ENCODE results near the gene RTTN. TPM values are rescaled to one million over a fixed set of nuclear protein-coding genes. Genes with fewer than 3 reads are reported as not detected.

Gene RTTN
- total RNA-seq, 2 donors from 2014 or later: 22.3 to 35.4 TPM

DNA sequence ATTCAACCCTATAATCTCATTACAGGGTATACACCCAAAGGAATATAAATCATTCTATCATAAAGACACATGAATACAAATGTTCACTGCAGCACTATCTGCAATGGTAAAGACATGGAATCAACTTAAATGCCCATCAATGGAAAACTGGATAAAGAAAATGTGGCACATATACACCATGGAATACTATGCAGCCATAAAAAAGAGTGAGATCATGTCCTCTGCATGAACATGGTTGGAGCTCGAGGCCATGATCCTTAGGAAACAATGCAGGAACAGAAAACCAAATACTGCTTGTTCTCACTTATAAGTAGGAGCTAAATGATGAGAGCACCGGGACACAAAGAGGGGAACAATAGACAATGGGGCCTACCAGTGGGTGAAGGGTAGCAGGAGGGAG lies 169.3 kb downstream of the RTTN start:
- Mint-ChIP-seq H3K27me3 (ENCODE audit: insufficient read depth) (no peaks in the 10 kb centered on the region), H3K36me3 (ENCODE audit: low read depth) (peaks cover 4% of the 10 kb centered on the region), H3K4me1 (peaks cover 6% of the 10 kb centered on the region), H3K4me3 (no peak overlapping the region), H3K27ac (no peak overlapping the region), H3K9me3 (no peaks in the 10 kb centered on the region)
- Histone ChIP-seq H3K9ac (ENCODE audit: extremely low read depth, low read length, poor library complexity, severe bottlenecking) (no peak overlapping the region), H3K27ac (ENCODE audit: low read depth, low read length) (no peak overlapping the region), H3K9me3 (ENCODE audit: control insufficient read depth, low read length) (peaks cover 3% of the 10 kb centered on the region), H3K27me3 (ENCODE audit: control insufficient read depth, insufficient read depth, low read length, poor library complexity, severe bottlenecking) (no peaks in the 10 kb centered on the region), H3K4me1 (ENCODE audit: control insufficient read depth, insufficient read depth, low read length) (no peaks in the 10 kb centered on the region), H3K4me3 (ENCODE audit: low read length) (no peak overlapping the region), H3K36me3 (ENCODE audit: control insufficient read depth, insufficient read depth, low read length) (no peaks in the 10 kb centered on the region)
- DNase-seq: no peak
- WGBS, 2 experiments (ENCODE audit: insufficient coverage in 1 of 2, insufficient read length in 1 of 2): 87 to 100% methylated on average over 1 to 2 of the region's 2 CpGs
- no peak for TF ChIP-seq CTCF (conservative IDR thresholded peaks at IDR 0.05)

- Mint-ChIP-seq H3K27ac (no peak overlapping the region), H3K36me3 (ENCODE audit: low read depth) (peaks cover under 1% of the 10 kb centered on the region), H3K9me3 (no peaks in the 10 kb centered on the region), H3K4me1 (no peaks in the 10 kb centered on the region), H3K4me3 (no peak overlapping the region), H3K27me3 (ENCODE audit: insufficient read depth) (no peaks in the 10 kb centered on the region)
- H3K9me3 ChIP-seq (ENCODE audit: control insufficient read depth, low read length): peaks cover under 1% of the 10 kb centered on the region
- no peaks in the 10 kb centered on the region for H3K27me3 ChIP-seq (ENCODE audit: control insufficient read depth, insufficient read depth, low read length, poor library complexity, severe bottlenecking)
- H3K27ac ChIP-seq (ENCODE audit: low read depth, low read length): no peak overlapping the region
- TF ChIP-seq CTCF (conservative IDR thresholded peaks at IDR 0.05): no peak
- DNase-seq: no peak
- no peaks in the 10 kb centered on the region for H3K4me1 ChIP-seq (ENCODE audit: control insufficient read depth, insufficient read depth, low read length)
- no peak overlapping the region for H3K4me3 ChIP-seq (ENCODE audit: low read length)
- WGBS, 2 experiments (ENCODE audit: insufficient coverage in 1 of 2, insufficient read length in 1 of 2): 88% methylated on average over 1 to 2 of the region's 4 CpGs
- H3K9ac ChIP-seq (ENCODE audit: extremely low read depth, low read length, poor library complexity, severe bottlenecking): no peak overlapping the region
- no peaks in the 10 kb centered on the region for H3K36me3 ChIP-seq (ENCODE audit: control insufficient read depth, insufficient read depth, low read length)
Observed at GRCh38 chr18:70031221-70031620, 174.3 kb downstream of the RTTN start.

DNA sequence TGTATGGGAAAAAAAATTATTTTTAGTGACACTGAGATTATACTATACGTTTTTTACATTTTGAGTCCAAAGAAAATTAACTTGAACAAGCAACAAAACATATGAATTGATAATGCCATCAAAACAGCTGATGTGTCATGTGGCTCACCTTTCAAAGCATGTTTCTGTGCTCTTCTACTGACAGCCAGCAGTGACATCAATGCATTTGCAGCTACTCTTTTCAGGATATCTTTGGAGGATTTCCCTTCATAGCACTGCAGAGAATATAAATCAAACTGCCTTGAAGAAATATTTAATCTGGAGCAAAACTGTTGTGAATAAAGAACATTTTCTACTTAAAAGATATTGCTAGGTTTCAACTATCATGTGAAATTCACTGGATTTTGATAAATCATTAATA lies 174.8 kb downstream of the RTTN start:
- no peaks in the 10 kb centered on the region for H3K4me1 Mint-ChIP-seq
- no peak overlapping the region for H3K4me3 Mint-ChIP-seq
- no peaks in the 10 kb centered on the region for H3K36me3 Mint-ChIP-seq (ENCODE audit: low read depth)
- no peak overlapping the region for H3K27ac Mint-ChIP-seq
- Histone ChIP-seq H3K9ac (ENCODE audit: extremely low read depth, low read length, poor library complexity, severe bottlenecking) (no peak overlapping the region), H3K36me3 (ENCODE audit: control insufficient read depth, insufficient read depth, low read length) (no peaks in the 10 kb centered on the region), H3K9me3 (ENCODE audit: control insufficient read depth, low read length) (no peaks in the 10 kb centered on the region), H3K4me3 (ENCODE audit: low read length) (no peak overlapping the region), H3K4me1 (ENCODE audit: control insufficient read depth, insufficient read depth, low read length) (no peaks in the 10 kb centered on the region), H3K27me3 (ENCODE audit: control insufficient read depth, insufficient read depth, low read length, poor library complexity, severe bottlenecking) (no peaks in the 10 kb centered on the region), H3K27ac (ENCODE audit: low read depth, low read length) (no peak overlapping the region)
- DNase-seq: no peak
- WGBS, 2 experiments (ENCODE audit: insufficient coverage in 1 of 2, insufficient read length in 1 of 2): 81 to 86% methylated on average over 1 of the region's 1 CpG
- no peaks in the 10 kb centered on the region for H3K27me3 Mint-ChIP-seq (ENCODE audit: insufficient read depth)
- no peak for TF ChIP-seq CTCF (conservative IDR thresholded peaks at IDR 0.05)
- no peaks in the 10 kb centered on the region for H3K9me3 Mint-ChIP-seq
